GM23248 (cell line): ENCODE data around the gene TENM4.

Source experiments
- EZH2 ChIP-seq: fragments of 200-600 bp; sonication (generic); IDR thresholded peaks from 2 replicates; pipeline ENCODE4 v1.6.1; 2018; ENCODE audit warnings: antibody characterized with exemption, mild to moderate bottlenecking; ENCODE audit not compliant: insufficient read depth, poor library complexity, severe bottlenecking
- EZH2phosphoT487 ChIP-seq: fragments of 200-600 bp; sonication (generic); IDR thresholded peaks from 2 replicates; pipeline ENCODE4 v1.6.1; 2018; ENCODE audit warnings: antibody characterized with exemption, moderate library complexity, mild to moderate bottlenecking, low read depth; ENCODE audit not compliant: insufficient read depth

- no peak for TF ChIP-seq EZH2phosphoT487
- no peak for TF ChIP-seq EZH2
These were observed 50.4 kb downstream of the TENM4 start for GRCh38 chr11:79390477-79390876.
